LNCaP clone FGC (cell line): Measurements from ENCODE around the gene TLR9.

Experiments
- DNase-seq: peaks from one replicate; pipeline ENCODE4 v3.0.0-alpha.2; 2011; ENCODE audit warnings: low read depth
- H3K4me3 ChIP-seq: 2 replicates; pipeline ENCODE4 v1.5.1; 2011; ENCODE audit warnings: mild to moderate bottlenecking, low read depth, low read length, control low read depth
- CTCF ChIP-seq: IDR thresholded peaks from 2 replicates; pipeline ENCODE4 v1.5.1; 2012; ENCODE audit warnings: mild to moderate bottlenecking; ENCODE audit not compliant: control insufficient read depth, insufficient read depth; ENCODE audit errors: extremely low read depth

TLR9 gene

GRCh38 chr3:52254608-52255007 lies 29.2 kb upstream of the TLR9 start:
- no peak for DNase-seq
- no peak overlapping the region for H3K4me3 ChIP-seq
- TF ChIP-seq CTCF, result no peak

- DNase-seq, result no peak
- no peak for TF ChIP-seq CTCF
- no peak overlapping the region for H3K4me3 ChIP-seq
These were observed 28.2 kb upstream of the TLR9 start for GRCh38 chr3:52253314-52254304.

- no peak overlapping the region for H3K4me3 ChIP-seq
- DNase-seq, result no peak
- TF ChIP-seq CTCF, result no peak
These were observed 24.7 kb upstream of the TLR9 start for GRCh38 chr3:52250122-52250521.

- H3K4me3 ChIP-seq, result no peak overlapping the region
- no peak for TF ChIP-seq CTCF
- no peak for DNase-seq
These were observed 24.2 kb upstream of the TLR9 start for GRCh38 chr3:52249683-52250082.

GRCh38 chr3:52248816-52249547 lies 23.5 kb upstream of the TLR9 start:
- H3K4me3 ChIP-seq, result no peak overlapping the region
- no peak for DNase-seq
- TF ChIP-seq CTCF, result no peak

- H3K4me3 ChIP-seq, result no peak overlapping the region
- no peak for DNase-seq
- TF ChIP-seq CTCF, result no peak
These were observed 22.7 kb upstream of the TLR9 start for GRCh38 chr3:52248165-52248541.
